Loucy (cell line): Measurements from ENCODE around the gene TUB.

ENCODE experiments used
- H2AFZ ChIP-seq: fragments of 200-600 bp; sonication (generic); 2 replicates; pipeline ENCODE4 v1.6.0; 2016; ENCODE audit warnings: antibody characterized with exemption, mild to moderate bottlenecking, low read length, moderate library complexity
- H3F3A ChIP-seq: fragments of 200-600 bp; 2 replicates; pipeline ENCODE4 v1.6.0; 2016; ENCODE audit warnings: antibody characterized with exemption, low read depth, mild to moderate bottlenecking
- H3K27me3 ChIP-seq: fragments of 200-600 bp; sonication (generic); 2 replicates; pipeline ENCODE4 v1.6.1; 2014; ENCODE audit warnings: low read length, mild to moderate bottlenecking; ENCODE audit not compliant: insufficient read depth, poor library complexity, severe bottlenecking
- H3K36me3 ChIP-seq: fragments of 200-600 bp; sonication (generic); 2 replicates; pipeline ENCODE4 v1.6.1; 2016; ENCODE audit warnings: low read length; ENCODE audit not compliant: insufficient read depth
- H3K4me1 ChIP-seq: fragments of 200-600 bp; sonication (generic); 2 replicates; pipeline ENCODE4 v1.5.1; 2014; ENCODE audit warnings: low read length, mild to moderate bottlenecking; ENCODE audit not compliant: insufficient read depth, poor library complexity, severe bottlenecking
- H3K4me2 ChIP-seq: fragments of 200-600 bp; sonication (generic); 2 replicates; pipeline ENCODE4 v1.6.0; 2014; ENCODE audit warnings: antibody characterized with exemption, low read length, low read depth, mild to moderate bottlenecking; ENCODE audit not compliant: poor library complexity, severe bottlenecking
- H3K4me3 ChIP-seq: fragments of 200-600 bp; sonication (generic); 2 replicates; pipeline ENCODE4 v1.5.1; 2014; ENCODE audit warnings: low read length, mild to moderate bottlenecking, mixed read lengths; ENCODE audit not compliant: poor library complexity, severe bottlenecking
- H3K79me2 ChIP-seq: fragments of 200-600 bp; sonication (generic); 2 replicates; pipeline ENCODE4 v1.6.1; 2014; ENCODE audit warnings: low read length; ENCODE audit not compliant: insufficient read depth
- H3K9ac ChIP-seq: fragments of 200-600 bp; sonication (generic); 2 replicates; pipeline ENCODE4 v1.6.0; 2014; ENCODE audit warnings: mild to moderate bottlenecking, low read depth, low read length, moderate library complexity; ENCODE audit not compliant: poor library complexity, severe bottlenecking
- H3K9me2 ChIP-seq: fragments of 200-600 bp; sonication (generic); replicated peaks from 2 replicates; pipeline ENCODE4 v1.6.1; 2016; ENCODE audit warnings: low read depth, low read length, mixed read lengths
- H3K9me3 ChIP-seq: fragments of 200-600 bp; sonication (generic); 2 replicates; pipeline ENCODE4 v1.6.1; 2014; ENCODE audit warnings: mild to moderate bottlenecking, antibody characterized with exemption, low read length, low read depth; ENCODE audit not compliant: insufficient read depth
- H4K20me1 ChIP-seq: fragments of 200-600 bp; sonication (generic); 2 replicates; pipeline ENCODE4 v1.6.0; 2014; ENCODE audit warnings: antibody characterized with exemption, low read length, mild to moderate bottlenecking; ENCODE audit not compliant: insufficient read depth, poor library complexity, severe bottlenecking
- CTCF ChIP-seq: fragments of 200-600 bp; sonication (generic); conservative IDR thresholded peaks from 2 replicates; pipeline ENCODE4 v1.5.1; 2014; ENCODE audit warnings: mild to moderate bottlenecking, antibody characterized with exemption, low read length
- EZH2phosphoT487 ChIP-seq: fragments of 200-600 bp; IDR thresholded peaks from 2 replicates; pipeline ENCODE4 v1.6.1; 2018; ENCODE audit warnings: antibody characterized with exemption, mild to moderate bottlenecking, moderate library complexity, borderline replicate concordance

TUB gene

GRCh38 chr11:8083088-8083395 lies 2.0 kb downstream of the TUB start:
- Histone ChIP-seq H3K9me2 (no peaks in the 10 kb centered on the region), H3K36me3 (no peaks in the 10 kb centered on the region), H3F3A (no peaks in the 10 kb centered on the region), H3K4me3 (no peak overlapping the region), H3K79me2 (no peaks in the 10 kb centered on the region), H2AFZ (no peak overlapping the region), H3K9ac (no peak overlapping the region), H4K20me1 (no peaks in the 10 kb centered on the region), H3K4me2 (no peak overlapping the region), H3K9me3 (no peaks in the 10 kb centered on the region), H3K27me3 (no peaks in the 10 kb centered on the region), H3K4me1 (no peaks in the 10 kb centered on the region)
- TF ChIP-seq CTCF = no peak
- no peak for TF ChIP-seq EZH2phosphoT487

GRCh38 chr11:8083871-8084281 lies 2.9 kb downstream of the TUB start:
- no peak overlapping the region for H3K4me2 ChIP-seq
- H3K4me3 ChIP-seq = no peak overlapping the region
- H3K9ac ChIP-seq = no peak overlapping the region

GRCh38 chr11:8084352-8084751 lies 3.3 kb downstream of the TUB start:
- Histone ChIP-seq H3K9me2 (no peaks in the 10 kb centered on the region), H3K4me2 (no peak overlapping the region), H3K9ac (no peak overlapping the region), H3K79me2 (no peaks in the 10 kb centered on the region), H3K9me3 (no peaks in the 10 kb centered on the region), H4K20me1 (no peaks in the 10 kb centered on the region), H3F3A (no peaks in the 10 kb centered on the region), H2AFZ (no peak overlapping the region), H3K27me3 (no peaks in the 10 kb centered on the region), H3K4me3 (no peak overlapping the region), H3K36me3 (no peaks in the 10 kb centered on the region), H3K4me1 (no peaks in the 10 kb centered on the region)
- no peak for TF ChIP-seq CTCF
- no peak for TF ChIP-seq EZH2phosphoT487

More at GRCh38 chr11:8083871-8084281, 2.9 kb downstream of the TUB start:
- H3F3A ChIP-seq = no peaks in the 10 kb centered on the region
- no peaks in the 10 kb centered on the region for H3K9me3 ChIP-seq
- TF ChIP-seq EZH2phosphoT487 (no peak), CTCF (no peak)
- no peaks in the 10 kb centered on the region for H3K4me1 ChIP-seq
- H4K20me1 ChIP-seq = no peaks in the 10 kb centered on the region
- H3K79me2 ChIP-seq = no peaks in the 10 kb centered on the region
- H3K36me3 ChIP-seq = no peaks in the 10 kb centered on the region
- H3K27me3 ChIP-seq = no peaks in the 10 kb centered on the region
- no peak overlapping the region for H2AFZ ChIP-seq
- H3K9me2 ChIP-seq = no peaks in the 10 kb centered on the region
